AG09319 (cell line): ENCODE data around the gene MFAP2.

ENCODE experiments used
- DNase-seq: peaks from one replicate; pipeline ENCODE4 v3.0.0-alpha.2; 2010; ENCODE audit warnings: low read depth; ENCODE audit errors: extremely low read depth
- CTCF ChIP-seq: IDR thresholded peaks from 2 replicates; pipeline ENCODE4 v1.5.1; 2011; ENCODE audit warnings: low read depth, mild to moderate bottlenecking, inconsistent platforms, low read length, moderate library complexity

The MFAP2 gene

GRCh38 chr1:16996845-16997244 is 16.4 kb upstream of the MFAP2 start:
- no peak for DNase-seq
- TF ChIP-seq CTCF, result no peak

DNA sequence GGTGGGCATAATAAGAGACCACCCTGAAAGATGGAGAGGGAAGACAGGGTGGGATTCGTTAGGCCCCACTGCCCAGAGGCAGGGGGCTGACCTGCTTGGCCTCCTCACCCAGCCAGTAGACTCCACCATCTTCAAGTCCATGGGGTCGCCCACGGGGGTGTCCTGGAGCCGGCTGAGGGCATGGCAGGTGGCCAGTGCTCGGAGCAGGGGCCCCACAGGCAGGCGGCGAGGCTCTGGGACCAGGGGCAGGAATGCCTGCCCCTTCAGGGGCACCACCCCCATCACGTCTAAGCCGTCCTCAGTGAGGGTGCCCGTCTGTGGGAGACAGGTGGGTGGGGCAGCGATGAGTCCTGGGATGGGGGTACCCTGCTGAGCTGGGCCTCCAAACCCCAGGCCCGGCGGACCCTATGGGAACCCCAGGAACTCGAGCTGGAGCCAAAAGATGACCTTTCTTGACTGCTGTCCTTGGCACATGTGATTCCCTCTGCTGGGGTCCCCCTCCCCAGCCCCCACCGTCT is 13.2 kb upstream of the MFAP2 start:
- no peak for TF ChIP-seq CTCF
- no peak for DNase-seq

- no peak for TF ChIP-seq CTCF
- no peak for DNase-seq
Observed at GRCh38 chr1:16992675-16993074, 12.3 kb upstream of the MFAP2 start.

DNA sequence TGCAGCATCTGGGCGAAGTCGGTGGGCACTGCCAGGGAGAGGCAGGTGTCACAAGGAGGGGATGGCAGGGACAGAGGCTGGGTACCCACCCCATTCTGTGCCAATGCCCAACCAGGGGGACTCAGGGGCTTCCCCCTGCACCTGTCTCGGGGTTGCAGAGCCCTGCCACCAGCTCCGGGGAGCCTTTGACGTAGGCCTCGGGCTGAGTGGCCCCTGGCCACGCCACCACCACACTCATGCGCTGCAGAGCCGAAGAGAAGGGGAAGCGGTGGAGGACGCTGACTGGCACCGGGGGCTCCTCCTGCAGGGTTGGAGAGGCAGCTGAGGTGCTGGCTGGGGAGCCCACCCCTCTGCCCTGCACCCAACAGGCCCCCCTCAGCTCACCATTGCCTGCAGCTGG is 11.7 kb upstream of the MFAP2 start:
- no peak for TF ChIP-seq CTCF
- no peak for DNase-seq

- TF ChIP-seq CTCF, result no peak
- DNase-seq, result no peak
Observed at GRCh38 chr1:16991571-16991970, 11.2 kb upstream of the MFAP2 start.

GRCh38 chr1:16989676-16990391 is 9.4 kb upstream of the MFAP2 start:
- no peak for DNase-seq
- no peak for TF ChIP-seq CTCF

- no peak for TF ChIP-seq CTCF
- DNase-seq, result no peak
Observed at GRCh38 chr1:16988210-16988609, 7.8 kb upstream of the MFAP2 start.
